Activated CD8-positive, alpha-beta T cell treated with anti-CD3 and anti-CD28 coated beads for 36 hours (primary cell): ENCODE measurements around the gene SAT2. TPM values are rescaled to one million over a fixed set of nuclear protein-coding genes. Genes with fewer than 3 reads are reported as not detected.

ENCODE experiments used
- ATAC-seq: fragments of 200-7000 bp; cut with Tn5 transposase; one replicate; pipeline ENCODE4 v1.10.0; 2021; ENCODE audit warnings: mild to moderate bottlenecking, moderate library complexity
- CTCF ChIA-PET: fragments of 350-600 bp; sonication (Branson Sonifier 250); formaldehyde crosslinking; loops from one replicate; lab custom pipeline; 2021; ENCODE audit warnings: antibody characterized with exemption; lab: Charles Lee
- POLR2A ChIA-PET: fragments of 350-600 bp; sonication (Branson Sonifier 250); formaldehyde crosslinking; loops from one replicate; lab custom pipeline; 2021; ENCODE audit warnings: antibody characterized with exemption; lab: Charles Lee
- DNase-seq: peaks from one replicate; pipeline ENCODE4 v3.0.0-alpha.2; 2020
- H3K27ac Mint-ChIP-seq: one replicate; pipeline ENCODE4 v1.8.0; 2021; ENCODE audit warnings: mild to moderate bottlenecking, mixed read lengths
- H3K27me3 Mint-ChIP-seq: one replicate; pipeline ENCODE4 v1.8.0; 2021; ENCODE audit warnings: mixed read lengths
- H3K36me3 Mint-ChIP-seq: one replicate; pipeline ENCODE4 v1.8.0; 2021; ENCODE audit warnings: low read depth, mixed read lengths
- H3K4me1 Mint-ChIP-seq: one replicate; pipeline ENCODE4 v1.8.0; 2021; ENCODE audit warnings: low read depth, mixed read lengths
- H3K4me3 Mint-ChIP-seq: one replicate; pipeline ENCODE4 v1.8.0; 2021; ENCODE audit warnings: mild to moderate bottlenecking, moderate library complexity, mixed read lengths
- H3K9me3 Mint-ChIP-seq: one replicate; pipeline ENCODE4 v1.8.0; 2021; ENCODE audit warnings: mixed read lengths
- CTCF ChIP-seq: fragments of 200-600 bp; IDR thresholded peaks from one replicate; pipeline ENCODE4 v1.8.0; 2022; ENCODE audit warnings: antibody characterized with exemption, mild to moderate bottlenecking
- intact Hi-C: fragments of 100-400 bp; cut with micrococcal nuclease; formaldehyde crosslinking; loops from one replicate; pipeline ENCODE4 v1.10.0; 2022
- total RNA-seq, 2 experiments: library from RNA; stranded (reverse); gene quantifications; one replicate each; pipeline ENCODE4 v1.2.3, GENCODE V29; 2021

Gene SAT2
- total RNA-seq, 2 experiments from 2014 or later: 15.6 to 22.2 TPM

- ATAC-seq: no peak
These were observed 27.4 kb upstream of the SAT2 start for GRCh38 chr17:7654832-7655540.

GRCh38 chr17:7652388-7653356, 25.1 kb upstream of the SAT2 start:
- ChIA-PET CTCF (interaction anchor here (1.2 to 2.9 kb wide), 5 partner anchors 18 to 216 kb away, joined by 3 to 17 read pairs (median 5); partner anchors contain the start of gene TP53), POLR2A (interaction anchor here (0.8 to 4.3 kb wide), 4 partner anchors 21 to 41 kb away, joined by 3 to 29 read pairs (median 6); partner anchors contain the start of genes FXR2, TP53 and WRAP53)
- H3K36me3 Mint-ChIP-seq: no peaks in the 10 kb centered on the region
- H3K4me3 Mint-ChIP-seq: no peak overlapping the region
- TF ChIP-seq CTCF: no peak
- intact Hi-C loops: no loop called here
- no peak for DNase-seq
- H3K27me3 Mint-ChIP-seq: peaks cover 32% of the 10 kb centered on the region
- no peak for ATAC-seq
- no peaks in the 10 kb centered on the region for H3K9me3 Mint-ChIP-seq
- peaks cover 14% of the 10 kb centered on the region for H3K4me1 Mint-ChIP-seq
- H3K27ac Mint-ChIP-seq: no peak overlapping the region

More at GRCh38 chr17:7654832-7655540, 27.4 kb upstream of the SAT2 start:
- peaks cover 27% of the 10 kb centered on the region for H3K27me3 Mint-ChIP-seq
- H3K4me3 Mint-ChIP-seq: no peak overlapping the region
- POLR2A ChIA-PET: interaction anchor here (1.1 to 1.3 kb wide), 2 partner anchors 12 to 33 kb away, joined by 3 to 4 read pairs; partner anchors contain the start of gene WRAP53
- DNase-seq: no peak
- CTCF ChIA-PET: no interaction called here
- H3K36me3 Mint-ChIP-seq: no peaks in the 10 kb centered on the region
- peaks cover 11% of the 10 kb centered on the region for H3K4me1 Mint-ChIP-seq
- H3K9me3 Mint-ChIP-seq: no peaks in the 10 kb centered on the region
- intact Hi-C loops: no loop called here
- H3K27ac Mint-ChIP-seq: no peak overlapping the region
- no peak for TF ChIP-seq CTCF

- H3K27me3 Mint-ChIP-seq: peaks cover 32% of the 10 kb centered on the region
- no peaks in the 10 kb centered on the region for H3K9me3 Mint-ChIP-seq
- H3K4me3 Mint-ChIP-seq: no peak overlapping the region
- DNase-seq: no peak
- no peaks in the 10 kb centered on the region for H3K36me3 Mint-ChIP-seq
- no peak overlapping the region for H3K27ac Mint-ChIP-seq
- ChIA-PET CTCF (interaction anchor here (1.0 to 2.9 kb wide), 5 partner anchors 8 to 215 kb away, joined by 3 to 17 read pairs (median 7); partner anchors contain the start of gene TP53), POLR2A (interaction anchor here (0.7 to 4.3 kb wide), 5 partner anchors 15 to 72 kb away, joined by 3 to 29 read pairs (median 3); partner anchors contain the start of genes FXR2, SAT2, TP53 and WRAP53)
- intact Hi-C loops: no loop called here
- no peak for TF ChIP-seq CTCF
- H3K4me1 Mint-ChIP-seq: peaks cover 14% of the 10 kb centered on the region
- no peak for ATAC-seq
These were observed 24.2 kb upstream of the SAT2 start for GRCh38 chr17:7651665-7652387.

- no peaks in the 10 kb centered on the region for H3K9me3 Mint-ChIP-seq
- intact Hi-C loops: no loop called here
- no peak for TF ChIP-seq CTCF
- POLR2A ChIA-PET: interaction anchor here (0.7 to 4.3 kb wide), 8 partner anchors 16 to 77 kb away, joined by 3 to 29 read pairs (median 3); partner anchors contain the start of genes FXR2, SAT2, TP53 and WRAP53
- H3K27me3 Mint-ChIP-seq: peaks cover 32% of the 10 kb centered on the region
- H3K27ac Mint-ChIP-seq: no peak overlapping the region
- H3K4me1 Mint-ChIP-seq: peaks cover 14% of the 10 kb centered on the region
- no peak for DNase-seq
- H3K4me3 Mint-ChIP-seq: peak overlapping the region; percentile 59
- H3K36me3 Mint-ChIP-seq: no peaks in the 10 kb centered on the region
- no peak for ATAC-seq
- CTCF ChIA-PET: interaction anchor here (0.5 to 2.9 kb wide), 7 partner anchors 9 to 38 kb away, joined by 3 to 17 read pairs (median 4); partner anchors contain the start of genes TP53 and WRAP53
These were observed 23.6 kb upstream of the SAT2 start for GRCh38 chr17:7651097-7651664.
